GM10847 (cell line): Measurements from ENCODE around the gene ENPP6.

ENCODE experiments used
- POLR2A ChIP-seq: IDR thresholded peaks from 2 replicates; pipeline ENCODE4 v1.6.1; 2011; ENCODE audit not compliant: insufficient read length; ENCODE audit errors: extremely low read depth

Gene ENPP6

GRCh38 chr4:184250795-184251669, 33.4 kb upstream of the ENPP6 start:
- TF ChIP-seq POLR2A: no peak

DNA sequence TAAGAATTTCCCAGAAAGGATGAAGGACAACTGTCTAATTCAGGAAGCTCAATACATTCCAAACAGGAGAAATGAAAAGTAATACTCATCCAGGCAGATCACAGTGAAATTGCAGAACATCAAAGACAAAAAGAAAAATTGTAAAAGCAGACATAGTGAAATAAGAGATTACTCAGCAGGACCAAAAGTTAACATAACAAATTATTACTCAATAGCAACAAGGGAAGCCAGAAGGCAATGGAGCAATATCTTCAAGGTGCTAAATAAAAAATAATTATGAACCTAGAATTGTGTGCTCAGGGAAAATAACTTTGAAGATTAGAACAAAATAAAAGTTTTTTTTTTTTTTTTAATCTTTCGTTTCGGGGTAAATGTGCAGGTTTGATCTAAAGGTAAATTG, 30.5 kb upstream of the ENPP6 start:
- no peak for TF ChIP-seq POLR2A

GRCh38 chr4:184247421-184247820, 29.7 kb upstream of the ENPP6 start:
- TF ChIP-seq POLR2A: no peak

GRCh38 chr4:184246426-184246825, 28.8 kb upstream of the ENPP6 start:
- no peak for TF ChIP-seq POLR2A

DNA sequence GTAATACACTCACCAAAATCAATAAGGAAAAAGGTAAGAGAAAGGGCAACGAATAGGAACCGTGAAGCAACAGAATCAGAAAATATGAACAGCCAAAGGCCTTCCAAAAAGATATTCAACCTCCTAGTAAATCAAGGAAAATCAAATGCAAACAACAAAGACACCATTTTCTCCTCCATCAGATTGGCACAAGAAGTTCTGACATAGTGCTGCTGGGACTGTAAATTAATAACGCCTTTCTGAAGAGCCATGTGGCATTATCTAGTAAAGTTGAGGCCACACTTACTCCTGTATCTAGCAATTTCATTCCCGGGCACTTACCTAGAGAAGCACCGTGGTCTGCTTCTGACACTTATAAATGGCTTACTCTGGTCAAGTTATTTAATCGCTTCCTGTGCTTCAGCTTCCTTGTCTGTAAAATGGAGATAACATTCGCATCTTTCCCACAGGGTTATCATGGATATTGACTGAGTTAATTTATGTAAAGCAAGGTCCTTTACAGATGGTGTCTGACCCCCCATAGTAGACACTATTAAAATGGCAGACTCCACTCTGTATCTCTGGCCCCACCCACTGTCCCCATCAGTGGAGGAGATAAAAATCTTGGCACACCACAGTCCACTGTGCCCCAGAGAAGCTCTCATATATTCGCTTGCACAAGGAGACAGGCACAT, 20.5 kb upstream of the ENPP6 start:
- TF ChIP-seq POLR2A: no peak

DNA sequence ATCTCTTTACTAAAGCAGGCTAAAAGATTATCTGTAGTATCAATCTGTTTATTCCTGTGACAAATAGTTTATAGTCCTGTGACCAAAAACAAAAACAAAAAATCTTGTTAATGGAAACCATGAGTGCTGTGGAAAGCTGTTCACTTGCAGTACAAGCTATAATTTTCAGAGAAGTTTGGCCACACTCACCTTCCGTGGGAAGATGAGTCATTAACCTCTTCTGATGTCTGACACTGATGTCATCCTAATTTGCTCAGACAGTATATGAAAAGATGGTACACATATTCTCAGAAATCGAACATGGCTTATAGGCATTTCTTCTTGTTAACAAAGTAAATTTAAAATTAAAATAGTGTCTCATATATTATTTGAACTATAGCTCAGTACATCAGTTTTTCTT, 19.9 kb upstream of the ENPP6 start:
- no peak for TF ChIP-seq POLR2A

DNA sequence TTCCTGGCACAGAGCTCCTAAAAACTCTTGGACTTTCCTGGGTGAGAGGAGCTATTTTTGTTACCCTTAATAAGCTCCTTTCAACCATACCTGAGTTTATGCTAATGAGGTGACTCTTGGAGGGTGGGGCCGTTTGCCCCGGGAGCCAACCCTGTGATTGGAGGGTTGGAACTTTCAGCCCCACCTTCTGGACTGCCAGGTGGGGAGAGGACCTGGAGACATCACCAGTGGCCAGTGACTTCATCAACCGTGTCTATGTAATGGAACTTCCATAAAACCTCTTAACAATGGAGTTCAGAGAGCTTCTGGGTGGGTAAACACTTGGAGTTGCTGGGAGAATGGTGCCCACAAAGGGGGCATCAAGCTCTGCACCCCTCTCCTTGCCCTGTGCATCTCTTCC, 17.9 kb upstream of the ENPP6 start:
- no peak for TF ChIP-seq POLR2A

DNA sequence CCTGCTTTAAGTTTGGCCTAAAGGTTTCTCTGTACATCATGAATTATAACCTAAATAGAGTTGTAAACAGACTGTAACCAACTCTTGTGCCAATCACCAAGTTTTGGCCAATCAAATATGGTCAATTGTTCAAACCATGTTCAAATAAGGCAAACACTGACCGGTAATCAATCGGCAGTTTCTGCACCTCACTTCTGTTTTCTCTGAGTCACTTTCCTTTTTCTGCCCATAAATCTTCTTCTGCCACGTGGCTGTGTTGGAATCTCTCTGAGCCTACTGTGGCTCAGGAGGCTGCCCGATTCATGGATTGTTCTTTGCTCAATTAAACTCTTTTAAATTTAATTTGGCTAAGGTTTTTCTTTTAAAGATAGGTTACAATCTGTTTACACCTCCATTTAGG, 16.5 kb upstream of the ENPP6 start:
- no peak for TF ChIP-seq POLR2A

DNA sequence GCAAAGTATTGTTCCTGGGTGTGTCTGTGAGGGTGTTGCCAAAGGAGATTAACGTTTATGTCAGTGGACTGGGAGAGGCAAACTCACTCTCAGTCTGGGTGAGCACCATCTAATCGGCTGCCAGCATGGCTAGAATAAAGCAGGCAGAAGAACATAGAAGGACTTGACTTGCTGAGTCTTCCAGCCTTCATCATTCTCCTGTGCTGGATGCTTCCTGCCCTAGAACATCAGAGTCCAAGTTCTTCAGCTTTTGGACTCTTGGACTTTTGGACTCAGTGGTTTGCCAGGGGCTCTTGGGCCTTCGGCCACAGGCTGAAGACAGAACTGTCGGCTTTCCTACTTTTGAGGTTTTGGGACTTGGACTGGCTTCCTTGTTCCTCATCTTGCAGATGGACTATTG, 15.3 kb upstream of the ENPP6 start:
- no peak for TF ChIP-seq POLR2A

- TF ChIP-seq POLR2A: no peak
These were observed 14.5 kb upstream of the ENPP6 start for GRCh38 chr4:184232202-184232601.

DNA sequence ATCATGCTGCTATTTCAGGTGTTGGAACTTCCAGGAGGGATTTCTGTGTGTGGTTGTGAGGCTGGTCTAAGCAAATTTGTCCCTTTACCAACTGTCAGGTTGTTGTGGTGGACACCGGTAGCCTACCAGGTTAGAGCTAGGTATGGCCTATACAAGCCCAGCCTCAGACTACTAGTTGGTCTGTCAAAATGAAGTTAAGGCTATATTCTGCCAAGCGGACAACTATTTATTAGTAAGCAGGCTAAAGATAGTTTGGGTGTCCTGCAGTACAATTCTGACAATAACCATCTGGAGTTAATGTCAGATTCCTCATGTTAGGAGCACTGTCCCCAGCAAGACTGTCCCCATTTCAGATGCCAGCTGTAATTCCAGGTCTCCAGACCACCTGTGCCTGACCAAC, 13.9 kb upstream of the ENPP6 start:
- TF ChIP-seq POLR2A: no peak

GRCh38 chr4:184228056-184228705, 10.5 kb upstream of the ENPP6 start:
- TF ChIP-seq POLR2A: no peak

GRCh38 chr4:184216515-184216914, 1.2 kb downstream of the ENPP6 start:
- TF ChIP-seq POLR2A: no peak

DNA sequence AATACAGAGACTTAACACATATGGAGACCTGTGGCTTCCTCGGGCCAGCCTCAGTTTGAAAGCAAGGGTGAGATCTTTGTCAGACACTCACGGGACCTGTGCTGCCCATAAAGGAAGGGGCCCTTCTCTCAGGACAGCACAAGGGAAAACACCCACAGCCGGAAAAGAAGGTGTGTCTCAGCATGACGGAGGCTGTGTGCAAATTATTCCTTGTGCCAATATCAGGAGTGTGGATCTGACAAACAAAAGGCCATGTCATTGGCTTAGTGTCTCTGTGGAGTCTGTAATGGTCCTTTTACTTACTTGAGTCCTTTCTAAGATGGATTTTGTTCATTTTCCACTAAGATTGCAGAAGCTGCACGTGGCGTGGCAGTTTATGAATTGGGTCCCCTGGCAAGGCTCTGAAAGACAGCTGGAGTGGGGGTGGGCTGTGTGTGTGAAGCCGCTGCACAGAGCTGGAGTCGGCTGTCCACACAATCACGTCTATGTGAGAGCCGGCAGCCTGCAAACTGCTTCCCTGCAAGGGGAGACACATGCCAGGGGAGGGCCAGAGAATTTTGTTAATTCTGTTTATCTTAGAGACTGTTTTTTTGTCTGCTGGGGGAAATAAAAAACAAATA, 1.9 kb downstream of the ENPP6 start:
- no peak for TF ChIP-seq POLR2A

- TF ChIP-seq POLR2A: no peak
These were observed 2.7 kb downstream of the ENPP6 start for GRCh38 chr4:184214931-184215330.

GRCh38 chr4:184205243-184205642, 12.4 kb downstream of the ENPP6 start:
- no peak for TF ChIP-seq POLR2A

- TF ChIP-seq POLR2A: no peak
These were observed 14.4 kb downstream of the ENPP6 start for GRCh38 chr4:184203300-184203699.
